Measurements from ENCODE around the gene ACTN1. TPM values are rescaled to one million over a fixed set of nuclear protein-coding genes. Genes with fewer than 3 reads are reported as not detected.

Gene ACTN1
- total and polyA plus RNA-seq, 10 of the 15 experiments (the other 5 are each of a cell fraction or from before 2014, with no cell fraction given), result 0.14 to 39.4 (median 2.6) TPM

DNA sequence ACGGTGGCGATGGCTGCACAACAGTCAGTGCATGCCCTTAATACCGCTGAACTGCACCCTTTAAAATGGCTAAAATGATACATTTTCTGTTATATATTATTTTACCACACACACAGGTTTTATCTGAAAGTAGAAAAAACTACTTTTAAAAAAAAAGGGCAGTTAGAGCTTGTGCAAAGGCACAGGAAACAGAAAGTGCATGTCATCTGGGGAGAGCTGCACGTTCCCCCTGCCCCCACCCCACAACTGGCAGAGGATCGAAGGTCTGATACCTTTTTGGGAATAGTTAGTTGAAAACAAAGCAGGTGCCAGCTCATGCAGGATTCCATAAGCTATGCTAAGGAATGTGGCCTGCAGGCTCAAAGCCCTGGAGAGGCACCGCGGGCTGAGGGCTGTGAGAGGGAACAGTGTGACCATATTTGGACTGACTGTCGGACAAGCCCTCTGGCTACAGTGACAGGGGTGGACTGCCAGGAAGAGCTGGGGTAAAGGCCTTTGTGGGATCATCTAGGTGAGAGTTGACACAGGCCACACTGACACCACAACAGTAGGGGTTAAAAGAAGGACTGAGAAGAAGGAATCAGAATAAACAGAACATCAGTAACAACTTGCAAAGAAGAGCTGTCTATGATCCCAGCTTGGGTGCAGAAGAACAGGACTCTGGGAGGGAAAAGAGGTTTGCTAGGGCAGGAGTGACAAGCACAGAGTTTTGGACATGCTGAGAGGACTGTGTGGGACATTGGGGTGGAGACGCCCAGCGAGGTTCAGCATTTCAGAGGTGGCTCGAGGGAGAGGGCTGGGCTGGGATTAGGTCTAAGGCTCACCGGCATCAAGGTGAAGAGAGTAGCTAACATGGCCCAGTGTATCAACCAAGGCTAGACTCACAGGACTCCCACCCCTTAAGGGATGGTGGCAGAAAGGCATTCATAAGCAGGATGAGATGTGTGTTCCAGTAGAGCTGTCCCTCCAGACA, 54.6 kb downstream of the ACTN1 start:
- Histone ChIP-seq H3K9me3 (replicated peaks; ENCODE audit: control insufficient read depth, insufficient read depth, low read length) (peaks cover 2% of the 10 kb centered on the region; the same call in 2 of the 3 replicates), H2AFZ (ENCODE audit: control insufficient read depth, low read depth, low read length) (no peak overlapping the region), H3K4me3 (no peak overlapping the region), H3K36me3 (ENCODE audit: control insufficient read depth in 2 of 2, insufficient read depth in 2 of 2, low read length in 1 of 2) (no peaks in the 10 kb centered on the region), H4K20me1 (ENCODE audit: control insufficient read depth, insufficient read depth) (no peaks in the 10 kb centered on the region), H3K9ac (ENCODE audit: control insufficient read depth, insufficient read depth, low read length) (no peak overlapping the region), H3K4me1 (ENCODE audit: control insufficient read depth, insufficient read depth, low read length) (no peaks in the 10 kb centered on the region), H3K27me3 (replicated peaks in 1 of 2; ENCODE audit: control insufficient read depth in 2 of 2, insufficient read depth in 2 of 2, low read length in 1 of 2) (no peaks in the 10 kb centered on the region), H3K27ac (ENCODE audit: control insufficient read depth, insufficient read depth) (no peak overlapping the region), H3K79me2 (ENCODE audit: control insufficient read depth, insufficient read depth, low read length) (no peaks in the 10 kb centered on the region), H3K4me2 (ENCODE audit: control insufficient read depth, insufficient read depth) (no peak overlapping the region)
- DNase-seq (ENCODE audit: low read depth, low spot score) (no peak), FAIRE-seq (no peak), ATAC-seq (no peak)
- ChIA-PET SMC1A (ENCODE audit: uncharacterized antibody, unreplicated experiment) (no interaction called here), CTCF (interaction anchor here (0.8 to 2.1 kb wide), 5 partner anchors 12 to 166 kb away, joined by 3 to 4 read pairs (median 3); no protein-coding TSS in a partner anchor), RAD21 (ENCODE audit: unreplicated experiment) (no interaction called here), POLR2A (no interaction called here)
- no peak for TF ChIP-seq SMAD5 (IDR thresholded peaks at IDR 0.05; ENCODE audit: low read depth)
- TF ChIP-seq, protein P1, sequence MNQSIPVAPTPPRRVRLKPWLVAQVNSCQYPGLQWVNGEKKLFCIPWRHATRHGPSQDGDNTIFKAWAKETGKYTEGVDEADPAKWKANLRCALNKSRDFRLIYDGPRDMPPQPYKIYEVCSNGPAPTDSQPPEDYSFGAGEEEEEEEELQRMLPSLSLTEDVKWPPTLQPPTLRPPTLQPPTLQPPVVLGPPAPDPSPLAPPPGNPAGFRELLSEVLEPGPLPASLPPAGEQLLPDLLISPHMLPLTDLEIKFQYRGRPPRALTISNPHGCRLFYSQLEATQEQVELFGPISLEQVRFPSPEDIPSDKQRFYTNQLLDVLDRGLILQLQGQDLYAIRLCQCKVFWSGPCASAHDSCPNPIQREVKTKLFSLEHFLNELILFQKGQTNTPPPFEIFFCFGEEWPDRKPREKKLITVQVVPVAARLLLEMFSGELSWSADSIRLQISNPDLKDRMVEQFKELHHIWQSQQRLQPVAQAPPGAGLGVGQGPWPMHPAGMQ (IDR thresholded peaks at IDR 0.05; ENCODE audit: borderline replicate concordance), result no peak
- TF ChIP-seq POLR2A (IDR thresholded peaks at IDR 0.05; ENCODE audit: low read depth, low read length), result no peak
- BruUV-seq (replicated peaks), result no TSS peak
- in situ Hi-C loops (cut with MboI) (no loop called here), intact Hi-C loops (cut with micrococcal nuclease; ENCODE audit: unreplicated experiment) (no loop called here)
- 75% methylated on average over 12 of the region's 12 CpGs for WGBS (ENCODE audit: insufficient coverage, insufficient replicate concordance, low lambda C conversion rate, missing lambda C conversion rate)

DNA sequence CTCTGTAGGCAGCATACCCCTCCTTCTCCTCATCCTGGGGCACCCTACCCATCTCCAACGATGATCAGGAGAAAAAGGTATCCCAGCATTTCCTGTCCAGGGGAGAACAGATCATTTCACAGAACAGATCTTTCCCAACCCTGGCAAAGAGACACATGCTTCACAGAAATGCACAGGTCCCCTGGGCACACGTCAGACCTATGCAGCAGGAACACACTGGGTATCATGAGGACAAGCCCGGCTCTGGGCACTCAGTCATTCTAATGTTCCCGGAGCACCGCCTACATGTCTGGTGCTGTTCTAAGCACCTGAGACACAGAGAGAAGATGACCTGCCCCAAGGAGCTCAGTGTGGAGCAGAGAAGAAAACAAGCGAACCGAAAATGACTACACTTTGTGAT, 56.2 kb downstream of the ACTN1 start:
- POLR2A ChIA-PET, result no interaction called here
- Histone ChIP-seq H2AFZ (ENCODE audit: control insufficient read depth, low read depth, low read length) (no peak overlapping the region), H3K27me3 (replicated peaks in 1 of 2; ENCODE audit: control insufficient read depth in 2 of 2, insufficient read depth in 2 of 2, low read length in 1 of 2) (no peaks in the 10 kb centered on the region), H3K4me1 (ENCODE audit: control insufficient read depth, insufficient read depth, low read length) (no peaks in the 10 kb centered on the region), H3K79me2 (ENCODE audit: control insufficient read depth, insufficient read depth, low read length) (no peaks in the 10 kb centered on the region), H3K9ac (ENCODE audit: control insufficient read depth, insufficient read depth, low read length) (no peak overlapping the region), H3K27ac (ENCODE audit: control insufficient read depth, insufficient read depth) (no peak overlapping the region), H3K36me3 (ENCODE audit: control insufficient read depth in 2 of 2, insufficient read depth in 2 of 2, low read length in 1 of 2) (peaks cover 0 to 1% of the 10 kb centered on the region in 2 experiments; a peak in 1 of 4 replicates), H4K20me1 (ENCODE audit: control insufficient read depth, insufficient read depth) (no peaks in the 10 kb centered on the region), H3K4me3 (no peak overlapping the region), H3K9me3 (replicated peaks; ENCODE audit: control insufficient read depth, insufficient read depth, low read length) (peaks cover 2% of the 10 kb centered on the region; the same call in 2 of the 3 replicates), H3K4me2 (ENCODE audit: control insufficient read depth, insufficient read depth) (no peak overlapping the region)
- no TSS peak for BruUV-seq (replicated peaks)
- in situ Hi-C loops (cut with MboI) (no loop called here), intact Hi-C loops (cut with micrococcal nuclease; ENCODE audit: unreplicated experiment) (no loop called here)
- RAD21 ChIA-PET (ENCODE audit: unreplicated experiment), result no interaction called here
- ATAC-seq, result no peak
- no peak for FAIRE-seq
- WGBS (ENCODE audit: insufficient coverage, insufficient replicate concordance, low lambda C conversion rate, missing lambda C conversion rate), result 63% methylated on average over 6 of the region's 7 CpGs
- no peak for DNase-seq (ENCODE audit: low read depth, low spot score)
- CTCF ChIA-PET, result interaction anchor here (0.9 to 2.1 kb wide), 2 partner anchors 13 to 227 kb away, joined by 3 to 4 read pairs; no protein-coding TSS in a partner anchor
- SMC1A ChIA-PET (ENCODE audit: uncharacterized antibody, unreplicated experiment), result interaction anchor here (0.5 kb wide), 1 partner anchor 11 kb away, joined by 4 read pairs; no protein-coding TSS in a partner anchor
- TF ChIP-seq, protein P2, sequence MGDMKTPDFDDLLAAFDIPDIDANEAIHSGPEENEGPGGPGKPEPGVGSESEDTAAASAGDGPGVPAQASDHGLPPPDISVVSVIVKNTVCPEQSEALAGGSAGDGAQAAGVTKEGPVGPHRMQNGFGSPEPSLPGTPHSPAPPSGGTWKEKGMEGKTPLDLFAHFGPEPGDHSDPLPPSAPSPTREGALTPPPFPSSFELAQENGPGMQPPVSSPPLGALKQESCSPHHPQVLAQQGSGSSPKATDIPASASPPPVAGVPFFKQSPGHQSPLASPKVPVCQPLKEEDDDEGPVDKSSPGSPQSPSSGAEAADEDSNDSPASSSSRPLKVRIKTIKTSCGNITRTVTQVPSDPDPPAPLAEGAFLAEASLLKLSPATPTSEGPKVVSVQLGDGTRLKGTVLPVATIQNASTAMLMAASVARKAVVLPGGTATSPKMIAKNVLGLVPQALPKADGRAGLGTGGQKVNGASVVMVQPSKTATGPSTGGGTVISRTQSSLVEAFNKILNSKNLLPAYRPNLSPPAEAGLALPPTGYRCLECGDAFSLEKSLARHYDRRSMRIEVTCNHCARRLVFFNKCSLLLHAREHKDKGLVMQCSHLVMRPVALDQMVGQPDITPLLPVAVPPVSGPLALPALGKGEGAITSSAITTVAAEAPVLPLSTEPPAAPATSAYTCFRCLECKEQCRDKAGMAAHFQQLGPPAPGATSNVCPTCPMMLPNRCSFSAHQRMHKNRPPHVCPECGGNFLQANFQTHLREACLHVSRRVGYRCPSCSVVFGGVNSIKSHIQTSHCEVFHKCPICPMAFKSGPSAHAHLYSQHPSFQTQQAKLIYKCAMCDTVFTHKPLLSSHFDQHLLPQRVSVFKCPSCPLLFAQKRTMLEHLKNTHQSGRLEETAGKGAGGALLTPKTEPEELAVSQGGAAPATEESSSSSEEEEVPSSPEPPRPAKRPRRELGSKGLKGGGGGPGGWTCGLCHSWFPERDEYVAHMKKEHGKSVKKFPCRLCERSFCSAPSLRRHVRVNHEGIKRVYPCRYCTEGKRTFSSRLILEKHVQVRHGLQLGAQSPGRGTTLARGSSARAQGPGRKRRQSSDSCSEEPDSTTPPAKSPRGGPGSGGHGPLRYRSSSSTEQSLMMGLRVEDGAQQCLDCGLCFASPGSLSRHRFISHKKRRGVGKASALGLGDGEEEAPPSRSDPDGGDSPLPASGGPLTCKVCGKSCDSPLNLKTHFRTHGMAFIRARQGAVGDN (IDR thresholded peaks at IDR 0.05), result no peak
- TF ChIP-seq ATF7 (IDR thresholded peaks at IDR 0.05; ENCODE audit: low read depth), result no peak
- TF ChIP-seq, protein P1 (IDR thresholded peaks at IDR 0.05; ENCODE audit: borderline replicate concordance), result no peak
- TF ChIP-seq RCOR1 (conservative IDR thresholded peaks at IDR 0.05; ENCODE audit: low read depth, low read length), result no peak
- no peak for TF ChIP-seq CBX3 (IDR thresholded peaks at IDR 0.05; ENCODE audit: borderline replicate concordance, low read depth)
- no peak for TF ChIP-seq MXI1 (IDR thresholded peaks at IDR 0.05; ENCODE audit: low read depth, low read length)

Data from GM12878 (cell line).